HEK293 (cell line): ENCODE results near the gene ZNF579.

ENCODE experiments used
- AEBP2 ChIP-seq: fragments of 450-650 bp; formaldehyde crosslinking; IDR thresholded peaks from 2 replicates; pipeline ENCODE4 v1.5.1; 2016; ENCODE audit warnings: missing biosample characterization, missing genetic modification characterization, borderline replicate concordance
- EGR2 ChIP-seq: fragments of 450-650 bp; formaldehyde crosslinking; IDR thresholded peaks from 2 replicates; pipeline ENCODE4 v1.5.1; 2016; ENCODE audit warnings: low read depth, missing biosample characterization, missing genetic modification characterization
- GLIS1 ChIP-seq: fragments of 450-650 bp; formaldehyde crosslinking; IDR thresholded peaks from 2 replicates; pipeline ENCODE4 v1.5.1; 2016; ENCODE audit warnings: missing biosample characterization, missing genetic modification characterization
- HIC1 ChIP-seq: fragments of 450-650 bp; formaldehyde crosslinking; IDR thresholded peaks from 2 replicates; pipeline ENCODE4 v1.5.1; 2016; ENCODE audit warnings: missing biosample characterization, missing genetic modification characterization
- OVOL3 ChIP-seq: fragments of 450-650 bp; formaldehyde crosslinking; IDR thresholded peaks from 2 replicates; pipeline ENCODE4 v1.5.1; 2016; ENCODE audit warnings: missing biosample characterization, missing genetic modification characterization
- PATZ1 ChIP-seq: fragments of 450-650 bp; formaldehyde crosslinking; IDR thresholded peaks from 2 replicates; pipeline ENCODE4 v1.5.1; 2016; ENCODE audit warnings: missing biosample characterization, missing genetic modification characterization
- PRDM1 ChIP-seq: fragments of 450-650 bp; formaldehyde crosslinking; IDR thresholded peaks from 2 replicates; pipeline ENCODE4; 2016; ENCODE audit warnings: missing biosample characterization, missing genetic modification characterization
- PRDM6 ChIP-seq: fragments of 450-650 bp; formaldehyde crosslinking; IDR thresholded peaks from 2 replicates; pipeline ENCODE4 v1.5.1; 2017; ENCODE audit warnings: missing biosample characterization, missing genetic modification characterization
- SP2 ChIP-seq: fragments of 450-650 bp; formaldehyde crosslinking; IDR thresholded peaks from 2 replicates; pipeline ENCODE4 v1.5.1; 2016; ENCODE audit warnings: missing biosample characterization, missing genetic modification characterization
- SP7 ChIP-seq: fragments of 450-650 bp; formaldehyde crosslinking; IDR thresholded peaks from 2 replicates; pipeline ENCODE4 v1.5.1; 2016; ENCODE audit warnings: missing biosample characterization, missing genetic modification characterization
- ZBTB10 ChIP-seq: fragments of 450-650 bp; formaldehyde crosslinking; IDR thresholded peaks from 2 replicates; pipeline ENCODE4 v1.5.1; 2016; ENCODE audit warnings: missing biosample characterization, missing genetic modification characterization
- ZBTB20 ChIP-seq: fragments of 450-650 bp; formaldehyde crosslinking; IDR thresholded peaks from 2 replicates; pipeline ENCODE4 v1.5.1; 2016; ENCODE audit warnings: missing biosample characterization, missing genetic modification characterization
- ZBTB8A ChIP-seq: fragments of 450-650 bp; formaldehyde crosslinking; IDR thresholded peaks from 2 replicates; pipeline ENCODE4 v1.5.1; 2016; ENCODE audit warnings: missing biosample characterization, missing genetic modification characterization
- ZNF335 ChIP-seq: fragments of 450-650 bp; formaldehyde crosslinking; conservative IDR thresholded peaks from 2 replicates; pipeline ENCODE4 v1.5.1; 2016; ENCODE audit warnings: missing biosample characterization, missing genetic modification characterization
- ZNF362 ChIP-seq: fragments of 450-650 bp; formaldehyde crosslinking; IDR thresholded peaks from 2 replicates; pipeline ENCODE4 v1.5.1; 2016; ENCODE audit warnings: missing biosample characterization, missing genetic modification characterization
- ZNF366 ChIP-seq: fragments of 450-650 bp; formaldehyde crosslinking; conservative IDR thresholded peaks from 2 replicates; pipeline ENCODE4 v1.5.1; 2016; ENCODE audit warnings: missing biosample characterization, missing genetic modification characterization
- ZNF398 ChIP-seq: fragments of 450-650 bp; formaldehyde crosslinking; IDR thresholded peaks from 2 replicates; pipeline ENCODE4 v1.5.1; 2017; ENCODE audit warnings: missing biosample characterization, missing genetic modification characterization
- ZNF404 ChIP-seq: fragments of 450-650 bp; formaldehyde crosslinking; IDR thresholded peaks from 2 replicates; pipeline ENCODE4 v1.5.1; 2017; ENCODE audit warnings: missing biosample characterization, missing genetic modification characterization
- ZNF600 ChIP-seq: fragments of 450-650 bp; formaldehyde crosslinking; IDR thresholded peaks from 2 replicates; pipeline ENCODE4 v1.5.1; 2016; ENCODE audit warnings: missing biosample characterization, missing genetic modification characterization
- ZNF660 ChIP-seq: fragments of 450-650 bp; IDR thresholded peaks from 2 replicates; pipeline ENCODE4 v1.5.1; 2018; ENCODE audit warnings: missing biosample characterization, mild to moderate bottlenecking, missing genetic modification characterization
- ZNF692 ChIP-seq: fragments of 450-650 bp; formaldehyde crosslinking; IDR thresholded peaks from 2 replicates; pipeline ENCODE4 v1.5.1; 2016; ENCODE audit warnings: missing biosample characterization, missing genetic modification characterization
- ZNF704 ChIP-seq: fragments of 450-650 bp; formaldehyde crosslinking; IDR thresholded peaks from 2 replicates; pipeline ENCODE4 v1.5.1; 2016; ENCODE audit warnings: missing biosample characterization, missing genetic modification characterization

Gene ZNF579

GRCh38 chr19:55605637-55606470 is 25.2 kb upstream of the ZNF579 start, which contains the start of gene ZNF865 (continued):
- TF ChIP-seq ZNF362 (tag by site-specific recombination) (no peak), ZNF335 (tag by site-specific recombination) (no peak), SP2 (peak; percentile 51), EGR2 (peak; percentile 36; the same call in 1 of the 2 replicates), ZNF704 (tag by site-specific recombination) (no peak), ZNF398 (tag by site-specific recombination) (peak; percentile 80), ZNF404 (tag by site-specific recombination) (no peak), PRDM6 (no peak), ZNF660 (peak; percentile 78), ZBTB8A (tag by site-specific recombination) (0 out of 2 replicates have a peak, but pooled peaks have one; percentile 18), AEBP2 (tag by site-specific recombination) (no peak), PATZ1 (tag by site-specific recombination) (peak; percentile 93), SP7 (tag by site-specific recombination) (peak; percentile 41; the same call in 1 of the 2 replicates), GLIS1 (tag by site-specific recombination) (peak; percentile 59), ZNF692 (tag by site-specific recombination) (peak; percentile 77), ZBTB20 (tag by site-specific recombination) (peak; percentile 31; the same call in 1 of the 2 replicates), PRDM1 (tag by site-specific recombination) (peak; percentile 72), ZNF600 (tag by site-specific recombination) (peak; percentile 60), HIC1 (tag by site-specific recombination) (peak; percentile 64; the same call in 1 of the 2 replicates), ZNF366 (peak; percentile 74), OVOL3 (tag by site-specific recombination) (no peak), ZBTB10 (peak; percentile 77)
